IPS-11a (cell line): ENCODE measurements around the gene FAM24B.
A peak's percentile ranks its signal among the peaks of the same experiment; 100 is the strongest.
"Not testable (repeated sequence)": the region's sequence is repeated elsewhere in the genome, so short reads cannot be mapped to it uniquely, and the experiment has no call there.

Source experiments
- H3K4me3 ChIP-seq: one replicate; pipeline ENCODE4 v1.5.1; 2013; ENCODE audit warnings: low read depth, low read length, control low read depth

FAM24B gene, protein sequence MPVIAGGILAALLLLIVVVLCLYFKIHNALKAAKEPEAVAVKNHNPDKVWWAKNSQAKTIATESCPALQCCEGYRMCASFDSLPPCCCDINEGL

DNA sequence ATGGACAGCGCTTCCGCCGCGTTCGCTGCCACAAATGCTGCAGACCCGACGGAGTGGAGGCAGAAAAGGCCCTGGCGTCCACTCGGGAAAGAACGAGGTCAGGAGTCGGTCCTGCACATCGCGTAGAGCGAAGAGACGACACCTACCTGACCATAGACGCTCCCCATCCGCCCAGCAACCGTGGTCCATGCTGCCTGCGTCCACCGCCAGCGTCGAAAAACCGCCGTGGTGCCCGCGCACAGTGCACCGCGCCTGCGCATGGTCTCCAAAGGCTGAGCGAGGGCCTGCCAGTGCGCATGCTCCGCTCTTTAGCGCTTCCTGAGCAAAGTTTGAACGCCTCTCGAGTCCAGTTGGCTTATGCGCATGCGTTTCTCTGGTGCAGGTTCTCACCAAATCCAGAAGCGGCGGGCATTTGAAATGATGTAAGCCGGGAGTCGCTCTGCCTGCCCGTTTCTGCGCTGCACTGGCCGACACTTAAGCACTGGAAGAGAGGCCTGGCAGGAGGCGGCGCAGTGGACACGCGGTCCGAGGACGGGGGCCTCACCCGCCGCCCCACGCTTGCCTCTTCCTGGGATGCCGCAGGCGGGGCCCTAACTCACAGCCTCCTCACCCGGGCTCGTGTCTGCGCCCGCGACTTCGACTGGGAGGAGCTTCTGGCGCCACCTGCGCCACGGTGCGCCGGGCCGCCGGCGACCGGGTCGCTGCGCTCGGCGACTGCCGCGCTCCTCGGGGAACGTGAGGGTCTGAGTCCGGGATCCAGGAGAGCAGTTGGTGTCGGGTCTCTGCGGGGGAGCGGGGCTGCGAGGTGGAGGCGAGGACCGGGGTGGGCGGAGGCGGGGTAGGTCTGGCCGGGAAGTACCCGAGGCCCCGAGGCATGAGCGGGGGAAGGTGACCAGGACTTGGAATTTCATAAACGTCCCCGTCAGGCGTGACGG, at the start of gene FAM24B:
FAM24B (minus strand) TSS at position 243 of the 935 bp plus-strand sequence. CDS start 29,066 bp downstream, outside the sequence.
- H3K4me3 ChIP-seq: peak within 1 kb of the TSS; percentile 28

DNA sequence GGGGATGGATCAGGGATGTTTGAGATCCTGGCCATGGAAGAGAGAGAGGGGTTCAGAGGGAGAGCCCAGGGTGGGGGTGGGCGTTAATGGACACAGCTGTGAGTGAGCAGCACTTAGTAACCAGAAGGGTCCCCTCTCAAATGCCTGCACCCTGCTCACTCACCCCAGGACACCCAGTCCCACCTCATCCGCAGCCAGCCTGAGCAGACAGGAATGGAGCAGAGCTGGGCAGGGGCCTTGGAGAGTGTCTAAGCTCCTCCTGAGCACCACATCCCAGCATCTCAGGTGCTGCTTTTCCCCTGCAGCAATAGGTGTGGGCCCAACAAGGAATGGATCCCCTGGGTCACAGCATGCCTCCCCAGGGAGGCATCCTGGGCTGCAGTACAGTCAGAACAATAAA, 36.3 kb upstream of the FAM24B start:
- no peak overlapping the region for H3K4me3 ChIP-seq

DNA sequence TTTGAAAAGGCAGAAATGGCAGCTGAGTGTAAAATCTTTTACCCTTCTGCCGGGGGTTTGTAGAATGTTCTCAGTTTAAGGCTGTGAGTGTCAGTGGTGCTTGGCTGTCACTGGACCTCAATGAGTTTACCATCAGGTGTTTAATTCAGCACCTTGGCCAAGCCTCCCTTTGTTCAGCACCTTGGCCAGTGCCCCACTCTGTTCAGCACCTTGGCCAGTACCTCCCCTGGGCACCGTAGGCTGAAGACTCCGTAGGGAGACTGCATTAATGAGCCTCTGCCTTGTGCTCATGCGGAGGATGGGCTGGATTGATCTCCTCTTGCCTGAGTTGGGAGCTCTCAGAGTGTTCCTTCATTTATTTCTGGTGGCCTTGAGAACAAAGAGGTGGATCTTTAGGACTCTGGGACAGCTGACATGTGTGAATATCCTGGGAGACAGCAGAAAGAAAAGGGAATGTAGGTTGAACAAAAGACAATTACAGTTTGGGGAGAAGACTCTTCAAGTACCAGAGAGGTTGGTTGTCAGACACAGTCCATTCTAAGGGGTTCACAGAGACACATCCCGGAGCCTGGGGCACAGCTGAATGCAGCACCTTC, 32.6 kb upstream of the FAM24B start:
- no peak overlapping the region for H3K4me3 ChIP-seq

DNA sequence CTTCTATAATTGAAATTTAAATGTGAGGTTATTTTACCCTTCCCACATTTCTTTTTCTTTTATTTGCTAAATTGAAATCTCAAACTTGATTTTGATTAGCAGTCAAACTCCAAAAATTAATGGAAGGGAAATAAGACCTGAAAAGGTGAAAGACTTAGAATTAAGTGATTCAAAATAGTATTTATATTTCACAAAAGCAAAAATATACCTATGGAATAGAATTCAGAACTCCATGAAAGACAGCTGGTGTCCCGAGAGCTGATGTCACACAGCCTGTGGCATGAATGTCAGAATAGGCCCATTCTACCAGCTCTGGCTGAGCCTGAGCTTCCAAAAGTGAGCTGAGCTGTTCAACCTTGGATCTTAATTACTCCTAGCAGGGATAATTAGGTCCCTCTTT, 30.9 kb upstream of the FAM24B start, which contains the start of gene FAM24A:
FAM24A (plus strand) TSS at position 301 of the 400 bp plus-strand sequence. CDS start 1,025 bp downstream, outside the sequence.
- no peak within 1 kb of the TSS for H3K4me3 ChIP-seq

DNA sequence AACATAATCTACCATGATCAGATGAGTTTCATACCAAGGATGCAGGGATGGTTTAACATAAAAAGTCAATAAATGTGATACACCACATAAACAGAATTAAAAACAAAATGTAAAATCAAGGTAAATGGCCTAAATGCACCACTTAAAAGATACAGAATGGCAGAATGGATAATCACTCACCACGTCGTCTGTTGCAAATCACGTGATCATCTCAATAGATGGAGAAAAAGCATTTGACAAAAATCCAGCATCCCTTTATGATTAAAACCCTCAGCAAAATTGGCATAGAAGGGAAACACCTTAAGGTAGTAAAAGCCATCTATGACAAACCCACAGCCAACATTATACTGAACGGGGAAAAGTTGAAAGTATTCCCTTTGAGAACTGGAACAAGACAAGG, 24.5 kb upstream of the FAM24B start:
- H3K4me3 ChIP-seq: not testable (repeated sequence)

DNA sequence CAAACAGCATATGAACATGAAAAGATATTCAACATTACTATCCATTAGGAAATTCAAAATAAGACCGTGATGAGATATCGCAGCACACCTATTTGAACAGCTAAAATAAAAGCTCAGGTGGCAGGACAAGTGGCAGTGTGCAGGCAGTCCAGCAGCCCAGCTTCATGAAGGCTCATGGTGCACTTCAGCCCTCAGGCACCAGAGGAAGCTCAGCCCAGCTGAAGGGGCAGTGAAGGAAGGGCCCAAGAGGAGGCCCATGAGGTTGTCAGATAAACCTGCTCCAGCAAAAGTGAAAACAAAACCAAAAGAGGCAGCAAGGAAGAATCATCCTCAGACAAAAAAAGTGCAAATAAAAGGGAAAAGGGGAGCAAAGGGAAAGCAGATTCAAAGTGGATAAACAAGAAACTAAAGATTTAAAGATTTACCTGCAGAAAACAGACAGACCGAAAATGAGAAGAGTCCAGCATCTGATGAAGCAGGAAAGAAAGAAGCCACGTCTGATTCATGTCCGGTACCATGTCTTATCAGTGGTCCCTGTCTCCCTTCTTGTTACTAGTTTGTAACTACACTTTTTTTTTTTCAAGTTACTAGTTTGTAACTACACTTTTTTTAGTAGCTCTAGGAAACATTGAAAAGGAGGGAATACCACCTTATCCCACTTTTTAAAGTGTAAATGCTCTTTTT, 15.0 kb upstream of the FAM24B start:
- no peak overlapping the region for H3K4me3 ChIP-seq

DNA sequence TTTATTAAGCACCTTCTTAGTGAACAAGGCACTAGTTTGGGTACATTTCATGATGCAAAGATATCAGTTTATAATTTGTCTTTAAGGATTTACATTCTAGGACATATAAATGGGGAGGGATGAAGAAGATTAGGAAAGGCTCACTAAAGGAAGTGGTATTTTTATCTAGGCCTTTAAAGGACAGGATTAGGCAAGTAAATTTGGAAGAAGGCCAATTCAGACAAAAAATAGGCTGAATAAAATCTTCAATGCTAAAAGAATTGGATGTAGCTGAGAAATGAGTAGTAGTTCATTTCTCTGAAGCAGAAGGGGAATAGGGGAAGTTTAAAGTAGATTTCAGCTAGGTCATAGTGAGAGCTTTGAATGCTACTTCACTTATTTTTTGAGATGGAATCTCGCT, 4.8 kb upstream of the FAM24B start:
- H3K4me3 ChIP-seq: no peak overlapping the region

DNA sequence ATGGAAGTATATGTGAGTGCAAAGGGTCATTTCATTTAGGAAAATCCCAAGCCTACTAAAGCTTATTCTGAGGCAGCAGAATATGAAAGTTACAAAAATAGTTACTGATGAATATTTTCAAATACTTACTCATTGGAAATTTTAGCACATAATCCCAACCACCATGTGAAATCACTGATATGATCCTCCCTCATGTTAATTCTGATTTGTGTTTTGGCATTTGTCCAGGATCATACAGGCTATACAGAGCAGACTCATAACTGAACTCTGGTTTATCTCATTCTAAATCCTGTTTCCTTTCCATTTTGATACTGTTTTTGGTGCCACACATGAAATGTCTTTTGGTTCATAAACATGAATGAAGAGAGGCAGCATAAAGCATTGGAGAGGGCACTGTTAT, 3.4 kb upstream of the FAM24B start:
- H3K4me3 ChIP-seq: no peak overlapping the region

DNA sequence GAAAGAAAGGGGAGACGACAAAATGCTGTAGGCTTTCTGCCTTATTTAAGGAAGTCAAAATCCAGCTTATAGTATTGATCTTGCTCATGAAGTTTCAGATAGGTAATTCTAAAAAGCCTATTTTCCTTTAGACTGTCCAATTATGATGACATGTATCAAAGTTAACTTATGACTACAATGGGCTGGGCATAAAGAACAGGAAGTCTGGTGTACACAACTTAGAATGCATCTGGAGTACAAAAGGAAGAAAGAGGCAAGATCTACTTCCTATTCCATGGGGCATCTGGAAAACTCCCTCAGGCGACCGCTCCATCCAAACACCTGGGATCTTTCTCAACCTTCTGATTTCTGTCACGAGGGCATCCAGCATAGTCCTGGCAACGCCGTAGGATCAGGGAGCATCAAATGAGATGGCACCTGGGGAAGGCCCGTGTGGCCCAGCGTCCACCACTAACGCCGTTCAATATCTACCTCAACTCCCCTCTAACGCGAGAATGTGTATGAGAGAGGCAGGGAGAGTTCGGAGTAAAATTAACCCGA, 512 bp downstream of the FAM24B start:
- H3K4me3 ChIP-seq: peak overlapping the region; percentile 28

DNA sequence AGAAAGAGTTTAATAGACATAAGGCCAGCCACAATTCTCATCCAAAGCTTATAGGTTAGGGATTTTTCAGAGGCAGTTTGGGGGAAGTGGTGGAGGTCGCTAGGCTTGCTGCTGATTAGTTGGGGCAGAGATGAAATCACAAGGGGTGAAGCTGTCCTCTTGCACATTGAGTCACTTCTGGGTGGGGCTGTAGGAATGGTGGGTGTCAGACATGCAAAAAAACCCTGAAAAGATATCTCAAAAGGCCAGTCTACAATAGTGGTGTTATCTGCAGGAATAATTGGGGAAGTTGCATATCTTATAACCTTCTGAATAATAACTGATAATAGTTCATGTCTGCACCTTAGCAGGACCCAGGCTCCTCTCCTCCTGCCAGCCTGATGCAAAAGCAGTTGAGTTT, 2.1 kb downstream of the FAM24B start:
- no peak overlapping the region for H3K4me3 ChIP-seq

DNA sequence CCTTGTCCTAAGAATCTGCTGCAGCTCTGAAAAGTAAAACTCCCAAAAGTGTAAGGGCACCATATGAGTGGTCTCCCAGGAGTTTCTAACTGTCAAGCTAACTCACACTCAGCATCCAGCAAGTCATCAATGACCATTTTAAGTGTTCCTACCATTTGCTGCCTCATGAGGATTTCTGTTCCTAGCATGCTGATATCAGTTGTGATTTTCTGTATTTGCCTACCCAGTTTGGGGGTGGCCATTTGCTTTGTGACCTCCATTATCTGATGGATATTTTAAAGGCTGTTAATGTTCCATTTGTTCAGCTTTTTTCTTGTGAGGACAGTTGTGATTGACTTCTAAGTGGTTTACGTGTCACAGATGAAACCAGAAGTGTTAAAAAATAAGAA, 2.9 kb downstream of the FAM24B start:
- H3K4me3 ChIP-seq: no peak overlapping the region

DNA sequence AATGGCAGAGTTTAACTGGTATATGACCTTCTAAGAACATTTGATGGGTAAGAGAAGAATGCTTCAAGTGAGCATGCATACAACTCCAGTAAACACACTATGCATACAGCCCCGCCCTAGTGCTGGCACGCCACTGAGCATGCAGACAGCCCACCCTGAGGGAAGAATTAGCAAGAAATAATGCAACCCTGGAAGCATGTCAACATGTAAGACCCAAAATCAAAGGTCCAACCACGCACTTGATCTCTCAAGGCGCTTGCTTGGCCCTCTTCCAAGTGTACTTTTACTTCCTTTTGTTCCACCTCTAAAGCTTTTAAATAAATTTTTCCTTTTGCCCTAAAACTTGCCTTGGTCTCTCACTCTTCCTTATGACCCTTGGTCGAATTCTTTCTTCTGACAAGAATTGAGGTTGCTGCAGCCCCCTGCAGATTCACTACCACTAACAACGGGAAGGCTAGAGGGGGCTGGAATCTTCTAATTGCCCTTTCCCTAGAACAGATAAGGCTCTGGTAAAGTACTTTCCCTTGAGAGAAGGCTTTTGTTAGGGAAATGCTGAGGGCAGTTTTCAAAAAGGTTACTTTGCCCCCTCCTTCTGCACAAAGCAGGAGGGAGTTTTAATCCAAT, 3.4 kb downstream of the FAM24B start:
- H3K4me3 ChIP-seq: no peak overlapping the region

DNA sequence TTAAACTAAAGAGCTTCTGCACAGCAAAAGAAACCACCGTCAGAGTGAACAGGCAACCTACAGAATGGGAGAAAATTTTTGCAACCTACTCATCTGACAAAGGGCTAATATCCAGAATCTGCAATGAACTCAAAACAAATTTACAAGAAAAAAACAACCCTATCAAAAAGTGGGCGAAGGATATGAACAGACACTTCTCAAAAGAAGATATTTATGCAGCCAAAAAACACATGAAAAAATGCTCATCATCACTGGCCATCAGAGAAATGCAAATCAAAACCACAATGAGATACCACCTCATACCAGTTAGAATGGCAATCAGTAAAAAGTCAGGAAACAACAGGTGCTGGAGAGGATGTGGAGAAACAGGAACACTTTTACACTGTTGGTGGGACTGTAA, 7.4 kb downstream of the FAM24B start:
- H3K4me3 ChIP-seq: not testable (repeated sequence)

DNA sequence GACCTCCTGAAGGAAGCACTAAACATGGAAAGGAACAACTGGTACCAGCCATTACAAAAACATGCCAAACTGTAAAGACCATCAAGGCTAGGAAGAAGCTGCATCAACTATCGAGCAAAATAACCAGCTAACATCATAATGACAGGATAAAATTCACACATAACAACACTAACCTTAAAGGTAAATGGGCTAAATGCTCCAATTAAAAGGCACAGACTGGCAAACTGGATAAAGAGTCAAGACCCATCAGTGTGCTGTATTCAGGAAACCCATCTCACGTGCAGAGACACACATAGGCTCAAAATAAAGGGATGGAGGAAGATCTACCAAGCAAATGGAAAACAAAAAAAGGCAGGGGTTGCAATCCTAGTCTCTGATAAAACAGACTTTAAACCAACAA, 10.6 kb downstream of the FAM24B start:
- H3K4me3 ChIP-seq: not testable (repeated sequence)

DNA sequence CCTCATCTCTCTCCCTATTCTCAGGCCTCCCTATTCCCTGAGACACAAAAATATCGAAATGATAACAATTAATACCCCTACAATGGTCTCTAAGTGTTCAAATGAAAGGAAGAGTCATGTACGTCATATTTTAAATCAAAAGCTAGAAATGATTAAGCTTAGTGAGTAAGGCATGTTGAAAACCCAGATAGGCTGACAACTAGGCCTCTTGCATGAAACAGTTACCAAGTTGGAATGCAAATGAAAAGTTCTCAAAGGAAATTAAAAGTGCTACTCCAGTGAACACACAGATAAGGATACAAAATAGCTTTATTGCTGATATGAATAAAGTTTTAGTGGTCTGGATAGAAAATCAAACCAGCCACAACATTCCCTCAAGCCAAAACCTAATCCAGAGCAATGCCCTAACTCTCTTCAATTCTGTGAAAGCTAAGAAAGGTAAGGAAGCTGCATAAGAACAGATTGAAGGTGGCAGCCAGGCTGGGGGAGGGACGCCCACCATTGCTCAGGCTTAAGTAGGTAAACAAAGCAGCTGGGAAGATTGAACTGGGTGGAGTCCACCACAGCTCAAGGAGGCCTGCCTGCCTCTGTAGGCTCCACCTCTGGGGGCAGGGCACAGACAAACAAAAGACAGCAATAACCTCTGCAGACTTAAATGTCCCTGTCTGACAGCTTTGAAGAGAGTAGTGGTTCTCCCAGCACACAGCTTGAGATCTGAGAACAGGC, 12.5 kb downstream of the FAM24B start:
- H3K4me3 ChIP-seq: not testable (repeated sequence)

DNA sequence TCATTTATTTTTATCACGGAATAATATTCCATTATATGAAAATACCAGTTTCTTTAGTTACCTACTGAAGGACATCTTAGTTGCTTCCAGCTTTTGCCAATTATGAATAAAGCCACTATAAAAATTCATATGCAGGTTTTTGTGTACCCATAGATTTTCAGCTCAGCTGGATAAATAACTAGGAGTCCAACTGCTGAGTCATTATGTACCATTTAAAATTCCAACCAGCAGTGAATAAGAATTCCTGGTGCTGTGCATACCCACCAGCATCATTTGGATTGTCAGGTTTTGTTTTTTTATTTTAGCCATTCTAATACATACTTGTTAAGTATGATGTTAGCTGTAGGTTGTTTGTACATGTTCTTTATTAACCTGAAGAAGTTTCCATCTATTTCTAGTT, 14.5 kb downstream of the FAM24B start:
- H3K4me3 ChIP-seq: no peak overlapping the region

DNA sequence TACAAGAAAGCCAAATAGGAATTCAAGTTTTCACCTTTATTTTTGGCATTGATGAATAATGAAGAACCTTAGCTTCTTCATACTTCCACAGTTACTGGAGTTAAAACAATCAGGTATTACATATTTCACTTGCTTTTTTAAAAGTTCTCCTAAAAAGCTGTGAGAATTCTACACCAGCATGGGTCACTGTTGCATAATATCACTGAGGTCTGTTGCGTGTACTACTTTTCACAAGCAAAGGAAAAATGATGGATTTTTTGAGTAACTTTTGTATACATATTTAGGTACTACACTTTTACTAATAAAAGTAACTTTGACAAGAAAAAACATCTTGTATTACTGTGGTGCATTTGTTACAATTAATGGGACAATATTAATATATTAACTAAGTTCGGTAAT, 15.2 kb downstream of the FAM24B start:
- no peak overlapping the region for H3K4me3 ChIP-seq

DNA sequence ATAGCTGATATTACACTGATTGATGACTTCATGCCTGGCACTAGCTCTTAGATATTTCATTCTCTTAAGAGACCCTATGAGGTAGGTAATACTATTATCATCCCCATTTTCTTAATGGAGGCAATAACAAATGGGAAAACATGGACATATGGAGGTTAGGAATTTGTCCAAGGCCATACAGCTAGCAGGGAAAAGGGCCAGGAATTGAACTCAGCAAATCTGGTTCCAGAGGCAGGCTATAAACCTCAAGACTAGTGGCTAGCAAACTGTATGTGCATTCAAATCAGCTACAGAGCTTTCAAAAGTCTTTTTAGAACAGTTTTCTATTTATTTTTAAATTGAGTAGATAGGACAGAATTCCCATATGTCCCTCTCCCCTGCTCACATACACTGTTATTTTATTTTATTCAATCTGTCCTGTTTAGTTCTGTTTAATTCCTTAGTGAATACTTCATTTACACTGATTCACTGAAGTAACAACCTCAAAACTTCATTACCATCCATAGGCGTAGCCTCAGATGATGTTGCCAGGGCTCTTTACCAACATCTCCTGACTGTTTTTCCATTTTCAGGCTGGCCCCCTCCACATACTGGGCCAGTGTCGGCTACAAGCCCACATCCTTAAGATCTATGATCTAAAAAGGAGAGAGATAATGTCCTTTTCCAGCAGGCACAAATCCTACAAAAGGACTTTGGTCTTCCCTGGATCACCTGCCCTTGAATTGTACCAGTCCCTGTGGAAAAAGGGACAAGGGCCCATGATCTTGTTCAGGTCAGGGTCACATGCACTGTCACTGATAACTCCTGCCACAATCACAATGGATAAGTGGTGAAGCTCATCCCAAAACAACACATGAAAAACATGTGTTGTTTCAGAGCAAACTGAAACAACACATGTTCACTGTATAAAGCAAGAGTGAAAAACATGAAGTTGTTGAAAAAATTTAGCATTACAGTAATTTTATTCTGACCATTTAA, 15.9 kb downstream of the FAM24B start:
- no peak overlapping the region for H3K4me3 ChIP-seq

DNA sequence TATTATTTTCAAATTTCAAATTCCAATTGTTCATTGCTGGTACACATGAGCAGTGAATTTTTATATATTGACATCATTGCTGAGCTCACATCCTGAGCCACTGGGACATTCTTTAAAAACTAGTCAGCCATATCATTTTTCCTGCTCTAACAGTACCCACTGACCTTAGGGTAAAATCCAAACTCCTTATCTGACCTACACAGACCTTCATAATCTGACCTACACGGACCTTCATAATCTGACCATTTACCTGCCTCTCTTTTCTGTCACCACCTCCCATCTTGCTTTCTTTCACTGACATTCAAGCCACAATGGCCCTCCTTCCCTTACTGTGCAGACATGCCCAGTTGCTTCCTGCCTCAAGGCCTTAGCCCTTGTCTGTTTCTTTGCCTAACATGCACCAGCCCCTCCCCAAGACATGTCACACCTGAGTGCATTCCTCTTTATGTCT, 17.6 kb downstream of the FAM24B start:
- no peak overlapping the region for H3K4me3 ChIP-seq
